ENCODE results near the gene AVL9.

GRCh38 chr7:32542595-32542994 lies 47.3 kb downstream of the AVL9 start:
- TF ChIP-seq MAX (IDR thresholded peaks at IDR 0.05; ENCODE audit: low read depth) (no peak), CTCF (IDR thresholded peaks at IDR 0.05) (no peak), RAD21 (IDR thresholded peaks at IDR 0.05; ENCODE audit: low read length) (no peak)
